NCI-H1417 treated with DMSO at 0.1 percent for 48 hours (cell line): ENCODE results near the gene APOB.
"Not testable (repeated sequence)": the region's sequence is repeated elsewhere in the genome, so short reads cannot be mapped to it uniquely, and the experiment has no call there.

Experiments
- DNase-seq: peaks from one replicate; lab custom pipeline; 2025; lab: John Stamatoyannopoulos, UW

Gene APOB

GRCh38 chr2:21033237-21034155 lies 10.4 kb downstream of the APOB start:
- no peak for DNase-seq

- DNase-seq, result no peak
These were observed 11.3 kb downstream of the APOB start for GRCh38 chr2:21032338-21033236.

GRCh38 chr2:21030983-21031968 lies 12.6 kb downstream of the APOB start:
- DNase-seq, result no peak

GRCh38 chr2:21029519-21029918 lies 14.4 kb downstream of the APOB start:
- no peak for DNase-seq

- DNase-seq, result not testable (repeated sequence)
These were observed 14.9 kb downstream of the APOB start for GRCh38 chr2:21028951-21029350.

GRCh38 chr2:21028021-21028947 lies 15.6 kb downstream of the APOB start:
- no peak for DNase-seq

GRCh38 chr2:21026479-21027282 lies 17.2 kb downstream of the APOB start:
- no peak for DNase-seq

GRCh38 chr2:21025690-21026478 lies 18.0 kb downstream of the APOB start:
- DNase-seq, result no peak

- no peak for DNase-seq
These were observed 19.0 kb downstream of the APOB start for GRCh38 chr2:21024722-21025389.

- no peak for DNase-seq
These were observed 19.7 kb downstream of the APOB start for GRCh38 chr2:21024198-21024597.

GRCh38 chr2:21023419-21024181 lies 20.3 kb downstream of the APOB start:
- no peak for DNase-seq

- DNase-seq, result no peak
These were observed 21.0 kb downstream of the APOB start for GRCh38 chr2:21022792-21023367.

- DNase-seq, result no peak
These were observed 22.4 kb downstream of the APOB start for GRCh38 chr2:21021430-21021829.

GRCh38 chr2:21020668-21021288 lies 23.1 kb downstream of the APOB start:
- DNase-seq, result no peak

GRCh38 chr2:21020031-21020667 lies 23.7 kb downstream of the APOB start:
- no peak for DNase-seq

- DNase-seq, result no peak
These were observed 24.2 kb downstream of the APOB start for GRCh38 chr2:21019678-21020021.
